ENCODE measurements around the gene DDIT4.
"Not testable (repeated sequence)": the region's sequence is repeated elsewhere in the genome, so short reads cannot be mapped to it uniquely, and the experiment has no call there.

The DDIT4 gene

GRCh38 chr10:72245949-72246525 lies 27.7 kb upstream of the DDIT4 start:
- no peak overlapping the region for H2AFZ ChIP-seq (ENCODE audit: low read depth)
- H3K4me2 ChIP-seq: peak overlapping the region; percentile 5; the same call in 1 of the 2 replicates
- no peak overlapping the region for H3K9ac ChIP-seq
- no peak overlapping the region for H3K4me3 ChIP-seq (IDR thresholded peaks at IDR 0.05; ENCODE audit: insufficient read depth, low read depth, low read length)
- H3K4me1 ChIP-seq (ENCODE audit: low read depth, poor library complexity, severe bottlenecking): peaks cover 70% of the 10 kb centered on the region
- H3K36me3 ChIP-seq (ENCODE audit: insufficient read depth): no peaks in the 10 kb centered on the region
- no peaks in the 10 kb centered on the region for H4K20me1 ChIP-seq (ENCODE audit: insufficient read depth)
- no peaks in the 10 kb centered on the region for H3K27me3 ChIP-seq (ENCODE audit: insufficient read depth, low read depth)
- H3K27ac ChIP-seq: no peak overlapping the region
- no peak for TF ChIP-seq CTCF (conservative IDR thresholded peaks at IDR 0.05; ENCODE audit: low read depth, low read length)
- H3K79me2 ChIP-seq (ENCODE audit: insufficient read depth, low read depth): no peaks in the 10 kb centered on the region

DNA sequence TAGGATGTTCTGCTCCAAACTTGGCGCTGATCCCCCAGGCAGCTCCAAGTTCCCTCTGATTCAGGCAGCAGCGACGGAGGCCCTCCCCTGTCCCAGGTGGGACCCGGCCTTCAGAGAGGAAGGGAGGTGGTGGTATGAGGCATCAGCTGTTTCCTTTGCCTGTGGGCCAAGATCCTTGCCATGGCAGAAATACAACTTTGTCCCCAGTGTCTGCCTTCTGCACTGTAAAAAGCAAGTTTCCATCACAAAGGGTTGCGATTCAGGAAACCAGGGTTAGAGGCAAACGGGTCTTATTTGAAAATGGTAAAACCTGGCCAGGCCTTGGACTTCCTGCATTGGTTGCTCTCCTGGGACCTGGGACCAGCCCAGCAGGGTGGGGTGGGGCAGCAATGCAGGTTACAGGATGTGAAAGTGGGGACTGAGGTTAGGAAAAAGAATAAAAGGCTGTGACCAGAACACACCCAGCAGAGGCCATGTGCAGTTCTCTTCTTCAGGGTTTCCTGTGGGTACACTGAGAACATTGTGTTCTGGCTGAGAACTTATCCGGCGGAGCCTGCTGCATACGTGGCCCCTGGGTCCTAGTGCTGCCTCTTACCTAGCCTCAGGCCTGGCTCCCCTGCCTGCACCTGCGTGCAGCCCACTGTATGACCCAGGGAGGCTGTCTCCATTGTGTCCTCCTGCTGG lies 25.1 kb upstream of the DDIT4 start:
- no peaks in the 10 kb centered on the region for H3K27me3 ChIP-seq (ENCODE audit: insufficient read depth, low read depth)
- H3K36me3 ChIP-seq (ENCODE audit: insufficient read depth): no peaks in the 10 kb centered on the region
- H2AFZ ChIP-seq (ENCODE audit: low read depth): peak overlapping the region; percentile 51; the same call in 1 of the 2 replicates
- H3K4me1 ChIP-seq (ENCODE audit: low read depth, poor library complexity, severe bottlenecking): peaks cover 80% of the 10 kb centered on the region
- H3K4me2 ChIP-seq: peak overlapping the region; percentile 91
- H3K4me3 ChIP-seq (IDR thresholded peaks at IDR 0.05; ENCODE audit: insufficient read depth, low read depth, low read length): no peak overlapping the region
- H4K20me1 ChIP-seq (ENCODE audit: insufficient read depth): no peaks in the 10 kb centered on the region
- H3K9ac ChIP-seq: peak overlapping the region; percentile 43; the same call in 1 of the 2 replicates
- H3K79me2 ChIP-seq (ENCODE audit: insufficient read depth, low read depth): no peaks in the 10 kb centered on the region
- peak overlapping the region; percentile 79 for H3K27ac ChIP-seq
- TF ChIP-seq CTCF (conservative IDR thresholded peaks at IDR 0.05; ENCODE audit: low read depth, low read length): no peak

DNA sequence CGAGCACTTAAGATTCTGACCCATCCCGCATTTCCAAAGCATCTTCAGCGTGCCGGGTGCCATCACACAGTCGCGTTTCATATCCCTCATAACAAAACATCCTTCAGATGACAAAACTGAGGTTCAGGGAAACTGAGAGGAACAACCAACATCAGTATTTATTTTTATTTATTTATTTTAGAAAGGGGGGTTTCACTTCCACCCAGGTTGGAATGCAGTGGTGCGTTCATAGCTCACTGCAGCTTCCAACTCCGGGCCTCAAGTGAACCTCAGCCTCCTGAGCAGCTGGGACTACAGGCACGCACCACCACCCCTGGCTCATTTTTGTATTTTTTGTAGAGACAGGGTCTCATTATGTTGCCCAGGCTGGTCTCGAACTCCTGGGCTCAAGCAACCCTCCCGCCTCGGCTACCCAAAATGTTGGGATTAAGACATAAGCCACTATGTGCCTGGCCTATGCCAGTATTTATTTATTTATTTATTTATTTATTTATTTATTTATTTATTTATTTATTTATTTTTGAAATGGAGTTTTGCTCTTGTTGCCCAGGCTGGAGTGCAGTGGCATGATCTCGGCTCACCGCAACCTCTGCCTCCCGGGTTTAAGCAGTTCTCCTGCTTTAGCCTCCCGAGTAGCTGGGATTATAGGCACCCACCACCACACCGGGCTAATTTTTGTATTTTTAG lies 24.4 kb upstream of the DDIT4 start:
- H3K9ac ChIP-seq: peak overlapping the region; percentile 43; the same call in 1 of the 2 replicates
- not testable (repeated sequence) for H4K20me1 ChIP-seq (ENCODE audit: insufficient read depth); H3K27me3 ChIP-seq (ENCODE audit: insufficient read depth, low read depth); H3K36me3 ChIP-seq (ENCODE audit: insufficient read depth); H3K4me3 ChIP-seq (IDR thresholded peaks at IDR 0.05; ENCODE audit: insufficient read depth, low read depth, low read length); H3K79me2 ChIP-seq (ENCODE audit: insufficient read depth, low read depth)
- peaks cover 85% of the 10 kb centered on the region for H3K4me1 ChIP-seq (ENCODE audit: low read depth, poor library complexity, severe bottlenecking)
- H2AFZ ChIP-seq (ENCODE audit: low read depth): peak overlapping the region; percentile 51; the same call in 1 of the 2 replicates
- H3K27ac ChIP-seq: peak overlapping the region; percentile 79
- peak overlapping the region; percentile 91 for H3K4me2 ChIP-seq

DNA sequence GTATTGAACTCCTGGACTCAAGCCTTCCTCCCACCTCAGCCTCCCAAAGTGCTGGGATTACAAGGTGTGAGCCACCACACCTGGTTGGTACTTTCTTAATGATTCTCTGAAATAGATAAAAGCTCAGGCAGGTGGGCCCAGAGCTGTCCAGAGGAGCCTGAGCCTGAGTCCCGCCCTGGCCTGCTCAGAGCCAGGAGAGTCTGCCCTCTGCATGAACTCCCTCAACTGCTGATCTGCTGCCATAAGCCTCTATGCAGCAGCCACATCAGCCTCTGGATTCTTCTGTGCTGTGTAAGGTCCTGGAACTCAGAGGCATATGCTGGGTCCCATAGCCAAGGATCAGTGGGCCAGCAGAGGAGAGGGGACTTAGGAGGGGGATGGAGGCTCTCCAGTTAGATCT lies 23.1 kb upstream of the DDIT4 start:
- Histone ChIP-seq H3K4me1 (ENCODE audit: low read depth, poor library complexity, severe bottlenecking) (peaks cover 85% of the 10 kb centered on the region), H4K20me1 (ENCODE audit: insufficient read depth) (no peaks in the 10 kb centered on the region), H2AFZ (ENCODE audit: low read depth) (no peak overlapping the region), H3K79me2 (ENCODE audit: insufficient read depth, low read depth) (no peaks in the 10 kb centered on the region), H3K4me2 (peak overlapping the region; percentile 0; the same call in 1 of the 2 replicates), H3K4me3 (IDR thresholded peaks at IDR 0.05; ENCODE audit: insufficient read depth, low read depth, low read length) (no peak overlapping the region), H3K9ac (no peak overlapping the region), H3K27ac (no peak overlapping the region), H3K36me3 (ENCODE audit: insufficient read depth) (no peaks in the 10 kb centered on the region), H3K27me3 (ENCODE audit: insufficient read depth, low read depth) (no peaks in the 10 kb centered on the region)
- TF ChIP-seq CTCF (conservative IDR thresholded peaks at IDR 0.05; ENCODE audit: low read depth, low read length): no peak
